GM10847 (cell line): ENCODE data around the gene IGF2BP2.

Experiments used
- POLR2A ChIP-seq: IDR thresholded peaks from 2 replicates; pipeline ENCODE4 v1.6.1; 2011; ENCODE audit not compliant: insufficient read length; ENCODE audit errors: extremely low read depth

IGF2BP2 gene

DNA sequence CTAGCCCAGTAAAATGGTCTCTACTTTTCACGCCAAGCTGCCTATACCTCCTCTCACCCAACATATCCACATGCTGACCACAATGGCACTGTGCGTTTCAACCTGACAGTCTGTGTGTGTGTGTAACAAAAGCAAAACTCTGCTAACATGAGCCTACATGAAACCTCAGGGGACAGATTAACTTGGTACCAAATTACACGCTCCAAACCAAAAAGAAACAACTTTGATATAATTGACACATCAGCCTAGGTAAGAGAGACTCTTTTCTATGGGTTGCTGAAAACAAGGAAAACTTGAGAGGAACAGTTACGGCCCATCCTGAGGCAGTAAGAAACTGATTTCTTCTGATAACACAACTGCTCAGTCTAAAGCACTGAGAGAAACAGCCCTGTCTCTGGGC is 31.5 kb downstream of the IGF2BP2 start:
- no peak for TF ChIP-seq POLR2A

DNA sequence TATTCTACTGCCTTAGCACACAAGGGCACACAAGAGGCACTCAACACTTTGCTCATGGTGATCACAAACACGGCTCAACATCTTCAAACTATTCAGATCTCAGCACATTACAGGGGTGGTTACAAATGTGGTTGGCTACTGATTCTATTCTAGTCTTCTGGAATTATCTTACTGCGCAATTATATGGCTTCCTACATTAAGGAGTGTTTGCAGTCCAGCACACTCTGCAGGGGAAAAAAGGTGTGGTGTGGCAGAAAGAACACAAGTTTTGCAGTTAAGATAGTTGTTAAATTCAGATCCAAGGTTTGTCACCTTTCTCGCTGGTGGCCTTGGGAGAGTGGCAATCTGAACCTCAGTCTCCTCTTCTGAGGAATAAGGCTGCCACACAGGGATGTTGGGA is 31.9 kb downstream of the IGF2BP2 start:
- no peak for TF ChIP-seq POLR2A

DNA sequence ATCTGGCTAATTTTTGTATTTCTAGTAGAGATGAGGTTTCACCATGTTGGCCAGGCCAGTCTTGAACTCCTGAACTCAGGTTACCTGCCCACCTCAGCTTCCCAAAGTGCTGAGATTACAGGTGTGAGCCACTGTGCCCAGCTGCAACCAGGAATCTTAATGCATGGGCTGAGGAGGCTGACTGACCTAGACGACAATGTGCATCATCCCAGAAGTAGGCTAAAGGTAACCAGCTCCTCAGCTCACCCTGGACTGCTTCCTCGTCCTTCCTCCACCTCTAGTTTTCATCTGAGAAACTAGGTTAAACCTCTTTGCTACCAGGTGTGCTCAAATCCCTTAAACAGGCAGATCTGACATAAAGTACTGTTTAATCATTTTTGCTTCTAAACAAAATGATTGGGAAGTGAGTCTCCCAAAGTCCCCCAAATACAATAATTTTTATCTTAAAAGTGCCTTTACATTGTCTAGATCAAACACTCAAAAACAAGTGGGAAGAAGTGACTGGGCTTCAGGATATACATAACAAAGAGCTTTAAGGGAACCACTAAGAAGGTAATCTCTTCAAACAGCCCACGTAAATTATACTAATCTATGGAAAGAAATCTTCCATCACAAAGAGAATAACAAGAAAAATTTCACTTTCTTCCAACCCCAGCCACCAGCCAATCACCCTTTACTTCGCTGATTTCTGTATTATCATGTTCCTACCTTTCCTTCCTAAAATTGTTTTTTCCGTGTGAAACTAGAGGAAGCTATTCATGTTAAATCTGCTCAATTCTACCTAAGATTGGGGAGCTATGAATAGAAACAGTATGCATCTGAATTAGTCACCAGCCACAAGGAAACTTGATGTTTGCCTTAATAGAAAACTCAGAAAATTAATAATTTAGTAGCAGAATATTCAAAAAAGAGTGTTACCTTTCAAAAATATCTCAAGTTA is 34.7 kb downstream of the IGF2BP2 start:
- TF ChIP-seq POLR2A: no peak

DNA sequence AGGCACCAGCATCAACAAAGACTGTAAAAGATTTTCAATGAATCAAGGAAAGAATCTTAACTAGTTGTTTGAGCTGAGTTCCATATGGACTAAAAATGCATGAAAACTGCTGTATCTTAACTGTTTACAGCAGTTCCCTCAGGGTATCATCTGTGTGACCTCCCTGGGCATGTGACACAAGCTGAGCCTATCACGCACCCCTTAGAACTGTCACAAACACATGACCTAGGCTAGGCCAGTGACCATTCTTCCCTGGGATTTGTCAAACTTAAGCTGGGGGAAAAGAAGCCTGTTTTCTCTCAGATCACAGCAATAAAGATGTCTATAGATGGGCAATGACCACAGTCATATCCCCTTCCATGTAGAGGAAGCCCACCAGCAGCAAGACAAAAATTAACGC is 35.7 kb downstream of the IGF2BP2 start:
- TF ChIP-seq POLR2A: no peak

DNA sequence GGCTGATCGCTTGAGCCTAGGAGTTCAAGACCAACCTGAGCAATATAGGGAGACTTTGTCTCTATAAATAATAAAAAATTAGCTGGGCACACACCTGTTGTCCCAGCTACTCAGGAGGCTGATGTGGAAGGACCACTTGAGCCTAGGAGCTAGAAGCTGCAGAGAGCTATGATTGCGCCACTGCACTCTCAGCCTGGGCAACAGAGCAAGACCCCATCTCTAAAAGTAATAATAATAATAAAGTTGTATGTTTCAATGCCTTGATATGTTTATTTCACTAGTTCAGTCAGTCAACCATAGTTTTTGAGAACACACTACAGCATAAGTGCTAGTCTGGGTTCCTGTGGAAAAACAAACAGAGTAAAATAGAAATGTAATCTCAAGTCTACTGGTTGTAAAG is 36.5 kb downstream of the IGF2BP2 start:
- TF ChIP-seq POLR2A: no peak

DNA sequence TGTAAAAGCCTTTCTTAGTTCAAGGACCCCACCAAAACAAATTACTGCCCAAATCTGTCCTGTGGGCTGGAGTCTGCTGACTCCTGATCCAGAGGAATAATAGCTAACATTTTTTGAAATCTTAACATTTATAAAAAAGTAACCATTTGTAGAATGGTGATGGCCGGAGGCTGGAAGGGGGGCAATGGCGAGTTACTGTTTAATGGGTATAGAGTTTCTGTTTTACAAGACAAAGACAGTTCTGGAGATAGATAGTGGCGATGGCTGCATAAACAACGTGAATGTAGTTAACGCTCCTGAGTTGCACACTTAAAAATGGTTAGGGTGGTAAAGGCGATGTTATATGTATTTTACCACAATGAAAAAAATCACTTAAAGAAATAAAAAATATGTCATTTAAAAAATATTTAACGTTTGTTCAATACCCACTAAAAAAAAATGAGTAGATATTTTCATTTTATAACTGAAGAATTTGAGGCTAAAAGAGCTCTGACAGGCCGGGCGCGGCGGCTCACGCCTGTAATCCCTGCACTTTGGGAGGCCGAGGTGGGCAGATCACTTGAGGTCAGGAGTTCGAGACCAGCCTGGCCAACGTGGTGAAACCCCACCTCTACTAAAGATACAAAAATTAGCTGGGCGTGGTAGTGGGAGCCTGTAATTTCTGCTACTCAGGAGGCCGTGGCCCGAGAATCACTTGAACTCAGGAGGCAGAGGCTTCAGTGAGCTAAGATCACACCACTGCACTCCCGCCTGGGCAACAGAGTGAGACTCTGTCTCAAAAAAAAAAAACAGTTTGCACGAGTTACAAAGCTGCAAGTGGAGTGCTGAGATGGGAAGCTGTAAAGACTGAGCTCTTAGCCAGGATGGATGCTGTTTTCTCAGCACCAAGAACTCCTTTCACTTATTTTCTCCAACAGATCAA is 37.6 kb downstream of the IGF2BP2 start:
- TF ChIP-seq POLR2A: no peak

DNA sequence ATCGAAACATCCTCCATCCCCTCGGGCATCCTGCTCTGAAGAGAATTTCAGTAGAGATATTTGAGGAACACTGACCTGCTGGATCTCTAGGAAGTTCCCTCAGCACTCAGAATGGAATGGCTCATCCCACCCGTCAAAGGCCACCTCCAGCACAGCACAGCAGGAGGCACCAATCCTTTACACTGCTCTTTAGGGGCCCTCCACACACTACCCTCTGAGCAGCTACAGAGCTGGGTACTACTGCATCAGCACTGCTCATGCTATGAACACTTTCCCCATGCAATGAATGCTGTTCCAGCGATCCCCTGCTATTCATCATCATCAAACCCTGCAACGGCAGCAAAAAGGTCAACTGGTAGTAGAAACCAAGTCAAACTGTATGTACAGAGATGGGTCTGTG is 40.5 kb downstream of the IGF2BP2 start:
- TF ChIP-seq POLR2A: no peak

DNA sequence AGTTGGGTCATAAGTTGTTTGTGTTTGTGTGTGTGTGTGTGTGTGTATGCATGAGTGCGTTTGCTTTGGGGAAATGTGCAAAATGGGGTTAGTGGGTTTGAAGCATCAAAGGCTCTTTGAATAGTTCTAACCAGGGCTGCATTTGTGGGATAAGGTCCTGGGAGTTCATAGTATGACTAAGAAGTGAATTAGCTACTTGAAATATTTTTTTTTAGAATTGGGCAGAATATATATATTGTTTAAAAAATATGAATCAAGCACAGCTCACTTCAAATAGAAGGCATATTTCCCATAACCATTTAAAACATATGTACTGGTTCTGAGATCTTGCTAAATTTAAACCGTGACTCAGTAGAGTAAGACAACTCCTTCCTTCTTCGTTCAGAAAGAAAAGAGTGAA is 43.1 kb downstream of the IGF2BP2 start:
- no peak for TF ChIP-seq POLR2A

DNA sequence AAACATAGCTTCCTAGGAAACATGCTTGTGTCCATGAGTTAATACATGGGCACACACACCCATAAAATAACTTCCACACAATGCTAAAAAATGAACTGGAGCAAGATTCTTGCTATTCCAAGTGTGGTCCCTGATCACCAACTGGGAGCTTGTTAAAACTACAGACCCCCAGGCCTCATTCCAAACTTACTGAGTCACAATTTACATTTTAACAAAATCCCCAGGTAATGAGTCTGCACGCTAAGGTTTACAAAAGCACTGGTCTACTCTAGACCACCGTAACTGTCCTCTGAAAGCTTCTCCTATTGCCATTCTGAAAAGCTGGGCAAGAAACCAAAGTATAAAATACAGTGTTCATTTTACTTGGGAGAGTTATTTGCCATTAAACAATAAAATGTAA is 45.4 kb downstream of the IGF2BP2 start:
- TF ChIP-seq POLR2A: no peak

DNA sequence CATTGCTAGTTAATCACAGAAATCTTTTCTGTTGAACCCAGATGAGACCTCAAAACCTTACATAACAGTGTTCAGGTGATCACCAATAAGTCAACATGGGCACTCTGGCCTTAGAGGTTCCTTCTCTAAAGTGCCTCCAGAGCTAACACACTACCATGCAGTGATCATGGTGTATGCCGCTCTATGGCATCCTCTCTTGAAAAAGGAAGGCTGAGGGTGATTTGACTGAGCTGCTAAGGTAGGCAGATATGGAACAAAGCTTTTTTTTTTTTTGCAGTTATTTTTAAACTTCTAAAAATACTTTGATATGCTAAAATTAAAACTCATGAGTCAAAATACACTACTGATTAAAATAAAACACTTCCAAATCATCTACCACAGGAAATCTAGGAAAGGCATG is 46.0 kb downstream of the IGF2BP2 start:
- no peak for TF ChIP-seq POLR2A

DNA sequence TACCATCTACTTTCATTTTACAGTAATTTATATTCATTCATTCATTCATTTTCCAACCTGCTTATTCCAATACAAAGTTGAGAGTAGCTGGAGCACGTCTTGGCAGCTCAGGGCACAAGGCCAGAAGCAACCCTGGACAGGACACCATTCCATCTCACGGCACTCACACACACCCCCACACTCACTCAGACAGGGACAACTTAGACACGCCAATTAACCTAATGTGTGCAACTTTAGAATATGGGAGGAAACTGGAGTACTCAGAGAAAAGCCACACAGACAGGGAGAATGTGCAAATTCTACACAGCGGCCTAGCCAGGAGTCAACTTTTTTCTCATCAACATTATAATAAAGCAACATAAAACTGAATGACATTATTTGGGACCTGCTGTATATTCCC is 46.7 kb downstream of the IGF2BP2 start:
- no peak for TF ChIP-seq POLR2A

DNA sequence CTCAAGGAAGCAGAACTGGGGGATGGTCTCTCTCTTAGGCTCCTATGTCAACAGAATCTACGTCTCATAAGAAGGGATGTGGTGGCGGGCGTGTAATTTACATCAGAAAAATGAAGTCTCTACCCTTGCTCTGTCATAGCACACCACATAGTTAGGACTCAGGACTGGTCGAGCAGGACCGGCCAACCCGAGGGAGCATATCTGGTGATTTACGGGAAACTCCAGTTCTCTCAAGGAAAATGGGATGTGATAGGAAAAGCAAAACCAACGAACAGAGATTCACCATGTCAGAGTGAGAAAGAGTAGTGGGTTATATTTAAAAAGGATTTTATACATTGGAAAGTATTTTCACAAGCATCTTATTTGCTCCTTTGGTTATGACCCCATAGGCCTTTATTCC is 54.7 kb downstream of the IGF2BP2 start:
- TF ChIP-seq POLR2A: no peak

DNA sequence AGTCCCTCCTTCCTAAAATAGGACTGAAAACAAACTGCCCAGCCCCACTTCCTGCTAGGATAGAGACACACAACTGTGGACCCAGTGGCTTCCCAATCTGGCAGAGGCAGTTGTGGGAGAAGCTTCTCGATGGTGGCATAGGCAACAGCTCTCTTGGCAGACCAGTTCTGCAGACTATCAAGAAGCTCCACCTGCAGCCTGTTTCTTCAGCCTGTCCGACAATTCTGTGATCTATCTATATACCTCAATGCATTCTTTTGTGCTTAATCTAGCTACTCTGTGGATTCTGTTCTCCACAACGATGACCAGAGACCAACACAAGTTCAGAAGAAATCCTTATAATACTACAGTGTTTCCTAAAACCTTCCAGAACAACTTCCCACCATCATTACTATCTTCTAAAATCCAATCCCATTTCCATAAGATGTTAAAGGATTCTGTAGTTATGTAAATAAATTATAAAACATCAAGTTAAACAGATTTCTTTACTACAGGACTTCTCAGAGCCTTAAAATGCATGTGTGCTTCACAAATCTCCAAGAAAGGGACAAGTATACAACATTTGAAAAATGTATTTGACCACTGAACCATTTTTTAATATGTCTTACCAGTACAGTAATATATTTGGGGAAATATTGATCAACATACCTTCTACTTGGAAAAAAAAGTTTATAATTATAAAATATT is 57.7 kb downstream of the IGF2BP2 start:
- no peak for TF ChIP-seq POLR2A

DNA sequence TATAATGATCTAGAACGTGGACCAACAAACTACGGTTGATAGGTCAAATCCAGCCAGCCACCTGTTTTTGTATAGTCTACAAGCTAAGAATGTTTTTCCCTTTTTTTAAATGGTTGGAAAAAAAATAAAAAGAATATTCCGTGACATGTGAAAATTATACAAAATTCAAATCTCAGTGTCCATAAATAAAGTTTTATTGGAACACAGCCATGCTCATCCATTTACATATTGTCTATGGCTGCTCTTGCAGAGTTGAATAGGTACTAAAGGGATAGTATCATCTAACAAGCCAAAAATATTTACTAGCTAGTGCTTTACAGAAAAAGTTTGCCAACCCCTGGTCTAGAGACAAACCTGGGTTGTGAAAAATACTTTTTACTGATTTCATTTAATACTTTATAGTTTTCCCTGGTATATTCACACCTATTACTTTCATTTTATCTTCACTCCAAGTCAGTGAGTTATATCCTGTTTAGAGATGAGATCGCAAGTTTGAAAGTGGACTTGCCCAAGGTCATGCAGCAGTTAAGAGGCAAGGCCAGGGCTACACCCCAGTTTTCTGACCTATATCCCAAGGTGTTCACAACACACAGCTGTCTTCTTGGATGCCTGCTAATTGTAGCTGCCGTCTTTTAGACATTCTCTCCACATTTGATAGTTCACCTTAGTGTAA is 58.4 kb downstream of the IGF2BP2 start:
- TF ChIP-seq POLR2A: no peak

DNA sequence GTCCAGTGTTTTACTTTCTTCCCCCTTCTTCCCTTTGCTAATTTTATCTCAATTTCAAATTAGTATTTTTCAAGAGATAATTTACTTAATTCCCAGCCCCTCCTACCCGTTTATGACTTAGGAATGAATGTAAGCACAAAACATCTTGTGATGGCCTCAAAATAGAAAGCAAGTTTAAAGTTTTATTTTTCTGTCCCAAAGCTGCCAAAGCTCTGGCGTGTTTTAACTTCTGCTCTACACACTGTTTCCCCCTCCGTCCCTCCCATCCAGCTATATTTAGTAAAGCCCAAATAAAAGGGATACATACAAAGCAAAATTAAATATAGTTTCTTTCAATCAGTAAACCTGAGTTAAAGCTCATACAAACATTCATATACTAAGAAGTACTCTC is 59.9 kb downstream of the IGF2BP2 start:
- no peak for TF ChIP-seq POLR2A
